Tibial artery (tissue), 4 donors: ENCODE results near the gene DYRK1A.

Source experiments
- DNase-seq, 2 donors: peaks; one replicate each; pipeline ENCODE4 v3.0.0-alpha.2; 2019
- H3K27ac ChIP-seq, 2 donors: fragments of 200-600 bp; sonication (generic) in 1 of 2; 1 replicate in 1 of 2; 2 replicates in 1 of 2; pipeline ENCODE4 v1.5.1; 2018 to 2019; ENCODE audit warnings: mild to moderate bottlenecking in 1 of 2
- H3K27me3 ChIP-seq, 2 donors: fragments of 200-600 bp; sonication (generic) in 1 of 2; one replicate each; pipeline versions ENCODE4 v1.5.1 to v1.6.0; 2016 to 2019
- H3K36me3 ChIP-seq, 3 donors: fragments of 200-600 bp; sonication (generic) in 2 of 3; one replicate each; pipeline ENCODE4 v1.5.1; 2016 to 2019; ENCODE audit warnings: mild to moderate bottlenecking in 2 of 3
- H3K4me1 ChIP-seq, 4 donors: fragments of 200-600 bp; sonication (generic) in 2 of 4; 1 replicate in 3 of 4; 2 replicates in 1 of 4; pipeline ENCODE4 v1.5.1; 2016 to 2019
- H3K4me3 ChIP-seq, 2 donors: fragments of 200-600 bp; sonication (generic) in 1 of 2; 1 replicate in 1 of 2; 2 replicates in 1 of 2; pipeline ENCODE4 v1.5.1; 2018 to 2019; ENCODE audit warnings: mild to moderate bottlenecking in 2 of 2
- H3K9me3 ChIP-seq, 3 donors: fragments of 200-600 bp; sonication (generic) in 1 of 3; one replicate each; pipeline ENCODE4 v1.5.1; 2016 to 2019
- CTCF ChIP-seq, 2 experiments: fragments of 200-600 bp in 1 of 2; fragments of 450-650 bp in 1 of 2; IDR thresholded peaks; one replicate each; pipeline ENCODE4 v1.5.1; 2017 to 2019; ENCODE audit warnings: antibody characterized with exemption in 2 of 2, mild to moderate bottlenecking in 1 of 2, moderate library complexity in 1 of 2
- intact Hi-C: fragments of 100-400 bp; cut with DNase I; formaldehyde crosslinking; loops from one replicate; pipeline ENCODE4 v1.15.0; 2023; ENCODE audit warnings: low total_unique reads

The DYRK1A gene

DNA sequence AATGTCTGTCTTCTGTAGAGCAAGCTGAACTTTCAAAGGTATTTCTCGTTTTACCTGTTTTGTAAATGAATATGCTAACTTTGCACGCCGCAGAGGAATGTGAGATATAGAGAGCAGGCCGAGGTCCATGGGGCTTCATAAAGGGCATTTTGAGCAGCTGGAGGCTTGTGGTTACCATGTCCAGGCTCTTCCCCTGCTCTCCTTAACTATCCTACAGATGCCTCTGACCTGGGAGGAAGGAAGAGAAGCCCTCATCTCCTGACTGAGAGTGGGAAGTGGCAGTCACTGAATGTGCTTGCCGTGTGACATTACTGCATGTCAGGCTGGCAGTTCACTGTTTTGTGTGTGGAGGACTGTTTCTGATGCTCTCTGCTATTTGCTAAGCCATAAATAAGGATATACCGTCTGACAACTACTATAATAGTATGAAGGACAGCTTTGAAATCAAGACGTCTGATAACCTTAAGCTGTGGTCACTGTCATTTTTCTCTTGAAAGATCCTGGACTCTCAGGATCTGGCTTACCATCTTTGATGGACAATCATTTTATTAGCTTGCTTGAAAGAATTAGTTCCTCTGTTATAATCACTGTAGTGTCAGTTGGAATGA lies 92.2 kb downstream of the DYRK1A start:
- DNase-seq = no peak
- H3K4me1 ChIP-seq = peaks cover 0 to 95% (median 57%) of the 10 kb centered on the region in 4 donors
- intact Hi-C loops = loop anchor here (10.0 kb wide), 1 partner anchor 94 kb away; the partner anchor contains the start of gene DYRK1A

DNA sequence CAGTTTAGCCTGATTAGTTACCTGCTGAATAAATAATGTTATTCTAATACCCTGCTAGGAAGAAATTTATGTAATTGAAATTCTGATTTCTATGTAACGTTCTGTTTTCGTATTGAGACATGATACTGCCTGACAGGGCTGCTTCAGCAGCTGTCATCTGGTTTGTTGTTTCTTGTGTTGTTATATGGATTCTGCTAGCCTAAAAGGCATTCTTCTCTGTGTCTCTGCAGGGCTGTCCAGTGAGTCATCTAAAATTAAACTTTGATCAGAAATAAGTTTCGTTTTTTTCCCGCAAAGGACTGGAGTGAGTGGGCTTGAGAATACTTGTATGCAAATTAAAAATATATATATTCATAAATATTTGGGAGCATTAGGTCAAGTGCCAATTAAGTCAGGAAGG lies 93.0 kb downstream of the DYRK1A start:
- Histone ChIP-seq H3K9me3 (no peaks in the 10 kb centered on the region), H3K4me1 (peaks cover 0 to 95% (median 59%) of the 10 kb centered on the region in 4 donors), H3K4me3 (no peak overlapping the region), H3K27me3 (no peaks in the 10 kb centered on the region), H3K36me3 (no peaks in the 10 kb centered on the region), H3K27ac (no peak overlapping the region)
- intact Hi-C loops = loop anchor here (10.0 kb wide), 1 partner anchor 95 kb away; the partner anchor contains the start of gene DYRK1A
- DNase-seq = no peak
- TF ChIP-seq CTCF (IDR thresholded peaks at IDR 0.05) = no peak

More for the DNA sequence above, 92.2 kb downstream of the DYRK1A start:
- H3K4me3 ChIP-seq = no peak overlapping the region
- no peaks in the 10 kb centered on the region for H3K36me3 ChIP-seq
- no peaks in the 10 kb centered on the region for H3K9me3 ChIP-seq
- H3K27me3 ChIP-seq = no peaks in the 10 kb centered on the region
- H3K27ac ChIP-seq = peak overlapping the region in 1 of 2 donors; percentile 12
- TF ChIP-seq CTCF (IDR thresholded peaks at IDR 0.05) = no peak

DNA sequence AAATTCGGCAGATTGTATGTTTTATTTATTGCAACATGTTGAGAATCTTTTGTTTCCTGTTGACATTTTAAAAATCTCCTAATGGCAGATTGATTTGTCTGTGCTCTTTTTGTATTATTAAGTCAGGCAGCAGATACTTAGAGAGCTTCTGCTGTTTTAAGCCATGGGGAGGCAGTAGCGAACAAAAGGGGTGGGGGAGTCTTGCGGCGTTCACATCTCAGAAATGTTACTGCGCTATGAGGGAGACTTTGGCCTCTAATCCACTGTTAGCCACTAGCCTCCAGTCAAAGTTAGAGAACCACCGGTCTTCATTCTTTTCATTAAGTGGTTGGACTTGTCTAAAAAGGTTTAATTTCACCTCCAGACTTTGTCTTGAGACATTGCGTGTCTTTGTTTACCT lies 93.6 kb downstream of the DYRK1A start:
- DNase-seq = no peak
- H3K27ac ChIP-seq = no peak overlapping the region
- no peaks in the 10 kb centered on the region for H3K9me3 ChIP-seq
- peaks cover 0 to 95% (median 59%) of the 10 kb centered on the region in 4 donors for H3K4me1 ChIP-seq
- no peaks in the 10 kb centered on the region for H3K27me3 ChIP-seq
- intact Hi-C loops = no loop called here
- no peak for TF ChIP-seq CTCF (IDR thresholded peaks at IDR 0.05)
- no peaks in the 10 kb centered on the region for H3K36me3 ChIP-seq
- no peak overlapping the region for H3K4me3 ChIP-seq

- Histone ChIP-seq H3K4me3 (no peak overlapping the region), H3K27ac (peak overlapping the region in 1 of 2 donors; percentile 3), H3K9me3 (no peaks in the 10 kb centered on the region), H3K36me3 (no peaks in the 10 kb centered on the region), H3K27me3 (no peaks in the 10 kb centered on the region), H3K4me1 (peaks cover 0 to 90% (median 47%) of the 10 kb centered on the region in 4 donors)
- TF ChIP-seq CTCF (IDR thresholded peaks at IDR 0.05) = no peak
- DNase-seq = no peak
- intact Hi-C loops = no loop called here
Observed at GRCh38 chr21:37461479-37461878, 94.9 kb downstream of the DYRK1A start.

GRCh38 chr21:37462087-37462861 lies 95.7 kb downstream of the DYRK1A start:
- no peaks in the 10 kb centered on the region for H3K27me3 ChIP-seq
- peaks cover 0 to 85% (median 44%) of the 10 kb centered on the region in 4 donors for H3K4me1 ChIP-seq
- H3K4me3 ChIP-seq = no peak overlapping the region
- intact Hi-C loops = no loop called here
- H3K27ac ChIP-seq = peak overlapping the region in 1 of 2 donors; percentile 3
- no peak for TF ChIP-seq CTCF (IDR thresholded peaks at IDR 0.05)
- no peaks in the 10 kb centered on the region for H3K36me3 ChIP-seq
- no peaks in the 10 kb centered on the region for H3K9me3 ChIP-seq
- DNase-seq = no peak
